GM12878 (cell line): Measurements from ENCODE around the gene ULK4.

ENCODE experiments used
- BACH1 ChIP-seq: fragments of 450-650 bp; IDR thresholded peaks from 2 replicates; pipeline ENCODE4 v1.6.1; 2017; ENCODE audit warnings: mild to moderate bottlenecking, borderline replicate concordance
- BHLHE40 ChIP-seq, 2 experiments: fragments of 450-650 bp in 1 of 2; IDR thresholded peaks; 2 replicates each; pipeline ENCODE4 v1.6.1; 2011 to 2017; ENCODE audit warnings: low read depth in 2 of 2, borderline replicate concordance in 1 of 2, improper control_type of control experiment in 1 of 2, low read length in 1 of 2, mild to moderate bottlenecking in 1 of 2
- KDM1A ChIP-seq: fragments of 200-600 bp; sonication (generic); IDR thresholded peaks from 2 replicates; pipeline ENCODE4 v1.6.1; 2016; ENCODE audit warnings: borderline replicate concordance
- POLR2A ChIP-seq: IDR thresholded peaks from 2 replicates; pipeline ENCODE4 v1.6.1; 2011; ENCODE audit warnings: low read depth, mild to moderate bottlenecking, low read length
- SIN3A ChIP-seq: IDR thresholded peaks from 2 replicates; pipeline ENCODE4 v1.6.1; 2012; ENCODE audit warnings: low read depth, low read length, improper control_type of control experiment
- SMARCA5 ChIP-seq: fragments of 450-650 bp; IDR thresholded peaks from 2 replicates; pipeline ENCODE4 v1.6.1; 2017; ENCODE audit warnings: mild to moderate bottlenecking
- TBL1XR1 ChIP-seq: IDR thresholded peaks from 2 replicates; pipeline ENCODE4 v1.6.1; 2012; ENCODE audit warnings: low read depth, low read length, improper control_type of control experiment
- ZNF207 ChIP-seq: fragments of 450-650 bp; IDR thresholded peaks from 2 replicates; pipeline ENCODE4 v1.6.1; 2014; ENCODE audit warnings: antibody characterized with exemption, mild to moderate bottlenecking, borderline replicate concordance
- TF ChIP-seq, protein P1 (sequence below): IDR thresholded peaks from 2 replicates; pipeline ENCODE4 v1.6.1; 2011; ENCODE audit warnings: borderline replicate concordance, low read depth, mild to moderate bottlenecking, moderate library complexity, low read length; ENCODE audit not compliant: insufficient read depth, poor library complexity, severe bottlenecking
- TF ChIP-seq, protein P2 (sequence below): IDR thresholded peaks from 2 replicates; pipeline ENCODE4 v1.6.1; 2012; ENCODE audit warnings: low read depth, low read length, improper control_type of control experiment
- TF ChIP-seq, protein P3 (sequence below), 3 experiments: IDR thresholded peaks in 2 of 3; conservative IDR thresholded peaks in 1 of 3; 2 replicates each; pipeline ENCODE4 v1.5.1; 2011; ENCODE audit warnings: low read depth in 3 of 3, low read length in 3 of 3, mild to moderate bottlenecking in 3 of 3, control low read depth in 2 of 3, moderate library complexity in 2 of 3, inconsistent platforms in 1 of 3, mixed read lengths in 1 of 3; ENCODE audit not compliant: control insufficient read depth in 2 of 3, insufficient read depth in 1 of 3; ENCODE audit errors: extremely low read depth in 1 of 3
- TF ChIP-seq, protein P4 (sequence below): IDR thresholded peaks from 2 replicates; pipeline ENCODE4 v1.6.1; 2012; ENCODE audit warnings: low read depth, low read length, improper control_type of control experiment
- TF ChIP-seq, protein P5 (sequence below): fragments of 450-650 bp; IDR thresholded peaks from 2 replicates; pipeline ENCODE4 v1.6.1; 2018; ENCODE audit warnings: mild to moderate bottlenecking, low read depth, moderate library complexity; ENCODE audit not compliant: partially characterized antibody
- TF ChIP-seq, protein P6 (sequence below): IDR thresholded peaks from 2 replicates; pipeline ENCODE4 v1.6.1; 2012; ENCODE audit warnings: mild to moderate bottlenecking, low read depth, low read length

DNA sequence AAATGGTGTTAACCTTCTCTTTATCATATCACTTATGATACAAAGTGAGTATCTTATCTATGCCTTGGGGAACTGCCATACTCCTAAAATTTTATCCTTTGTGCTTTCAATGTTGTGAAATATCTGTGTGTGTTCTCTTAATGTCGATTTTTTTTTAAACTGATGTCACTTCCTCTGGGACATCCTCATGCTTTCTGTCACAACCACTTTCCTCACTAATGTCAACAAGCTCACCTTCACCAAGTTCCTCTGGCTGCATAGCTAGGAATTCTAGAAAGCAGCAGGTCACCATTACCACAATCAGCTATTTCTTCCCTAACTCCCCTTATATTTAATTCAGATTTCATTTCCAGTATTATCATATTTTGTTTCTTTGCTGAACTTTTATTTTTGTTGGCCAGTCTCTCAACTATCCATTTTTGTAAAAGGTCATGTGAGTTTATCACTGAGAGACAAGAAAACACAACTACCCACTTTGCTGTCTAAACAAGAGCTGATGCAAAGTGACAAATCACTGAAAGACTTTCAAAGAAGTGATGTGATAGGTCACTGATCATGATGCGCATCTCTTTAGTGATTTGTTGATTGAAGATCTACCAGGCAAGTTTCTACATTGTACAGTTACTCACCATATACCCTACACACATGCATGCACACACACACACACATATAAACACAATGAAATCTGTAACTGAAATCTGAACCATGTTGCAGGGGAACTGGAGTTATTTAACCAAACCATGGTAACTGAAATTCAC is 369.0 kb downstream of the ULK4 start:
- TF ChIP-seq TBL1XR1 (no peak), BHLHE40 (IDR thresholded peaks at IDR 0.05; ENCODE audit: borderline replicate concordance in 1 of 2, low read depth in 2 of 2, low read length in 1 of 2) (no peak), POLR2A (no peak), BACH1 (no peak), SMARCA5 (no peak), ZNF207 (no peak), KDM1A (no peak), SIN3A (no peak)
- TF ChIP-seq, protein P1, sequence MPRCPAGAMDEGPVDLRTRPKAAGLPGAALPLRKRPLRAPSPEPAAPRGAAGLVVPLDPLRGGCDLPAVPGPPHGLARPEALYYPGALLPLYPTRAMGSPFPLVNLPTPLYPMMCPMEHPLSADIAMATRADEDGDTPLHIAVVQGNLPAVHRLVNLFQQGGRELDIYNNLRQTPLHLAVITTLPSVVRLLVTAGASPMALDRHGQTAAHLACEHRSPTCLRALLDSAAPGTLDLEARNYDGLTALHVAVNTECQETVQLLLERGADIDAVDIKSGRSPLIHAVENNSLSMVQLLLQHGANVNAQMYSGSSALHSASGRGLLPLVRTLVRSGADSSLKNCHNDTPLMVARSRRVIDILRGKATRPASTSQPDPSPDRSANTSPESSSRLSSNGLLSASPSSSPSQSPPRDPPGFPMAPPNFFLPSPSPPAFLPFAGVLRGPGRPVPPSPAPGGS, result no peak
- TF ChIP-seq, protein P2, sequence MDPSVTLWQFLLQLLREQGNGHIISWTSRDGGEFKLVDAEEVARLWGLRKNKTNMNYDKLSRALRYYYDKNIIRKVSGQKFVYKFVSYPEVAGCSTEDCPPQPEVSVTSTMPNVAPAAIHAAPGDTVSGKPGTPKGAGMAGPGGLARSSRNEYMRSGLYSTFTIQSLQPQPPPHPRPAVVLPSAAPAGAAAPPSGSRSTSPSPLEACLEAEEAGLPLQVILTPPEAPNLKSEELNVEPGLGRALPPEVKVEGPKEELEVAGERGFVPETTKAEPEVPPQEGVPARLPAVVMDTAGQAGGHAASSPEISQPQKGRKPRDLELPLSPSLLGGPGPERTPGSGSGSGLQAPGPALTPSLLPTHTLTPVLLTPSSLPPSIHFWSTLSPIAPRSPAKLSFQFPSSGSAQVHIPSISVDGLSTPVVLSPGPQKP, result no peak
- TF ChIP-seq, protein P3, sequence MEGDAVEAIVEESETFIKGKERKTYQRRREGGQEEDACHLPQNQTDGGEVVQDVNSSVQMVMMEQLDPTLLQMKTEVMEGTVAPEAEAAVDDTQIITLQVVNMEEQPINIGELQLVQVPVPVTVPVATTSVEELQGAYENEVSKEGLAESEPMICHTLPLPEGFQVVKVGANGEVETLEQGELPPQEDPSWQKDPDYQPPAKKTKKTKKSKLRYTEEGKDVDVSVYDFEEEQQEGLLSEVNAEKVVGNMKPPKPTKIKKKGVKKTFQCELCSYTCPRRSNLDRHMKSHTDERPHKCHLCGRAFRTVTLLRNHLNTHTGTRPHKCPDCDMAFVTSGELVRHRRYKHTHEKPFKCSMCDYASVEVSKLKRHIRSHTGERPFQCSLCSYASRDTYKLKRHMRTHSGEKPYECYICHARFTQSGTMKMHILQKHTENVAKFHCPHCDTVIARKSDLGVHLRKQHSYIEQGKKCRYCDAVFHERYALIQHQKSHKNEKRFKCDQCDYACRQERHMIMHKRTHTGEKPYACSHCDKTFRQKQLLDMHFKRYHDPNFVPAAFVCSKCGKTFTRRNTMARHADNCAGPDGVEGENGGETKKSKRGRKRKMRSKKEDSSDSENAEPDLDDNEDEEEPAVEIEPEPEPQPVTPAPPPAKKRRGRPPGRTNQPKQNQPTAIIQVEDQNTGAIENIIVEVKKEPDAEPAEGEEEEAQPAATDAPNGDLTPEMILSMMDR (IDR thresholded peaks at IDR 0.05 in 2 of 3, conservative IDR thresholded peaks at IDR 0.05 in 1 of 3; ENCODE audit: control insufficient read depth in 2 of 3, extremely low read depth in 1 of 3, insufficient read depth in 1 of 3, low read depth in 3 of 3, low read length in 3 of 3), result no peak
- TF ChIP-seq, protein P4, sequence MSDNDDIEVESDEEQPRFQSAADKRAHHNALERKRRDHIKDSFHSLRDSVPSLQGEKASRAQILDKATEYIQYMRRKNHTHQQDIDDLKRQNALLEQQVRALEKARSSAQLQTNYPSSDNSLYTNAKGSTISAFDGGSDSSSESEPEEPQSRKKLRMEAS, result no peak
- TF ChIP-seq, protein P5, sequence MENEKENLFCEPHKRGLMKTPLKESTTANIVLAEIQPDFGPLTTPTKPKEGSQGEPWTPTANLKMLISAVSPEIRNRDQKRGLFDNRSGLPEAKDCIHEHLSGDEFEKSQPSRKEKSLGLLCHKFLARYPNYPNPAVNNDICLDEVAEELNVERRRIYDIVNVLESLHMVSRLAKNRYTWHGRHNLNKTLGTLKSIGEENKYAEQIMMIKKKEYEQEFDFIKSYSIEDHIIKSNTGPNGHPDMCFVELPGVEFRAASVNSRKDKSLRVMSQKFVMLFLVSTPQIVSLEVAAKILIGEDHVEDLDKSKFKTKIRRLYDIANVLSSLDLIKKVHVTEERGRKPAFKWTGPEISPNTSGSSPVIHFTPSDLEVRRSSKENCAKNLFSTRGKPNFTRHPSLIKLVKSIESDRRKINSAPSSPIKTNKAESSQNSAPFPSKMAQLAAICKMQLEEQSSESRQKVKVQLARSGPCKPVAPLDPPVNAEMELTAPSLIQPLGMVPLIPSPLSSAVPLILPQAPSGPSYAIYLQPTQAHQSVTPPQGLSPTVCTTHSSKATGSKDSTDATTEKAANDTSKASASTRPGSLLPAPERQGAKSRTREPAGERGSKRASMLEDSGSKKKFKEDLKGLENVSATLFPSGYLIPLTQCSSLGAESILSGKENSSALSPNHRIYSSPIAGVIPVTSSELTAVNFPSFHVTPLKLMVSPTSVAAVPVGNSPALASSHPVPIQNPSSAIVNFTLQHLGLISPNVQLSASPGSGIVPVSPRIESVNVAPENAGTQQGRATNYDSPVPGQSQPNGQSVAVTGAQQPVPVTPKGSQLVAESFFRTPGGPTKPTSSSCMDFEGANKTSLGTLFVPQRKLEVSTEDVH, result no peak
- TF ChIP-seq, protein P6, sequence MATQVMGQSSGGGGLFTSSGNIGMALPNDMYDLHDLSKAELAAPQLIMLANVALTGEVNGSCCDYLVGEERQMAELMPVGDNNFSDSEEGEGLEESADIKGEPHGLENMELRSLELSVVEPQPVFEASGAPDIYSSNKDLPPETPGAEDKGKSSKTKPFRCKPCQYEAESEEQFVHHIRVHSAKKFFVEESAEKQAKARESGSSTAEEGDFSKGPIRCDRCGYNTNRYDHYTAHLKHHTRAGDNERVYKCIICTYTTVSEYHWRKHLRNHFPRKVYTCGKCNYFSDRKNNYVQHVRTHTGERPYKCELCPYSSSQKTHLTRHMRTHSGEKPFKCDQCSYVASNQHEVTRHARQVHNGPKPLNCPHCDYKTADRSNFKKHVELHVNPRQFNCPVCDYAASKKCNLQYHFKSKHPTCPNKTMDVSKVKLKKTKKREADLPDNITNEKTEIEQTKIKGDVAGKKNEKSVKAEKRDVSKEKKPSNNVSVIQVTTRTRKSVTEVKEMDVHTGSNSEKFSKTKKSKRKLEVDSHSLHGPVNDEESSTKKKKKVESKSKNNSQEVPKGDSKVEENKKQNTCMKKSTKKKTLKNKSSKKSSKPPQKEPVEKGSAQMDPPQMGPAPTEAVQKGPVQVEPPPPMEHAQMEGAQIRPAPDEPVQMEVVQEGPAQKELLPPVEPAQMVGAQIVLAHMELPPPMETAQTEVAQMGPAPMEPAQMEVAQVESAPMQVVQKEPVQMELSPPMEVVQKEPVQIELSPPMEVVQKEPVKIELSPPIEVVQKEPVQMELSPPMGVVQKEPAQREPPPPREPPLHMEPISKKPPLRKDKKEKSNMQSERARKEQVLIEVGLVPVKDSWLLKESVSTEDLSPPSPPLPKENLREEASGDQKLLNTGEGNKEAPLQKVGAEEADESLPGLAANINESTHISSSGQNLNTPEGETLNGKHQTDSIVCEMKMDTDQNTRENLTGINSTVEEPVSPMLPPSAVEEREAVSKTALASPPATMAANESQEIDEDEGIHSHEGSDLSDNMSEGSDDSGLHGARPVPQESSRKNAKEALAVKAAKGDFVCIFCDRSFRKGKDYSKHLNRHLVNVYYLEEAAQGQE, result no peak
